ENCODE data around the gene MORN1. TPM values are rescaled to one million over a fixed set of nuclear protein-coding genes. Genes with fewer than 3 reads are reported as not detected.

The MORN1 gene
- total RNA-seq, 1 donor from 2014 or later = 19.0 TPM

- DNase-seq (ENCODE audit: low spot score) = no peak
These were observed 70.3 kb downstream of the MORN1 start for GRCh38 chr1:2320760-2321667.

GRCh38 chr1:2320006-2320405 is 71.3 kb downstream of the MORN1 start:
- peak; percentile 56 for DNase-seq (ENCODE audit: low spot score)

GRCh38 chr1:2319291-2319690 is 72.1 kb downstream of the MORN1 start:
- DNase-seq (ENCODE audit: low spot score) = peak; percentile 45

GRCh38 chr1:2318314-2319278 is 72.8 kb downstream of the MORN1 start:
- no peak for DNase-seq (ENCODE audit: low spot score)

GRCh38 chr1:2317230-2318065 is 73.9 kb downstream of the MORN1 start:
- DNase-seq (ENCODE audit: low spot score) = no peak

GRCh38 chr1:2316451-2316961 is 74.8 kb downstream of the MORN1 start:
- no peak for DNase-seq (ENCODE audit: low spot score)

- DNase-seq (ENCODE audit: low spot score) = no peak
These were observed 75.5 kb downstream of the MORN1 start for GRCh38 chr1:2315674-2316450.

- DNase-seq (ENCODE audit: low spot score) = no peak
These were observed 76.3 kb downstream of the MORN1 start for GRCh38 chr1:2314803-2315673.

GRCh38 chr1:2314273-2314802 is 77.0 kb downstream of the MORN1 start:
- no peak for DNase-seq (ENCODE audit: low spot score)

GRCh38 chr1:2313651-2314261 is 77.6 kb downstream of the MORN1 start:
- DNase-seq (ENCODE audit: low spot score) = no peak

- DNase-seq (ENCODE audit: low spot score) = no peak
These were observed 78.6 kb downstream of the MORN1 start for GRCh38 chr1:2312515-2313301.

- no peak for DNase-seq (ENCODE audit: low spot score)
These were observed 79.2 kb downstream of the MORN1 start for GRCh38 chr1:2312160-2312514.

GRCh38 chr1:2311184-2312032 is 79.9 kb downstream of the MORN1 start:
- DNase-seq (ENCODE audit: low spot score) = no peak

- DNase-seq (ENCODE audit: low spot score) = no peak
These were observed 80.8 kb downstream of the MORN1 start for GRCh38 chr1:2310332-2311183.

- DNase-seq (ENCODE audit: low spot score) = no peak
These were observed 82.5 kb downstream of the MORN1 start for GRCh38 chr1:2308844-2309243.

- DNase-seq (ENCODE audit: low spot score) = no peak
These were observed 83.4 kb downstream of the MORN1 start for GRCh38 chr1:2307972-2308371.

Data from ureter (tissue), 1 donor.